ENCODE measurements around the gene GREM2.

The GREM2 gene

DNA sequence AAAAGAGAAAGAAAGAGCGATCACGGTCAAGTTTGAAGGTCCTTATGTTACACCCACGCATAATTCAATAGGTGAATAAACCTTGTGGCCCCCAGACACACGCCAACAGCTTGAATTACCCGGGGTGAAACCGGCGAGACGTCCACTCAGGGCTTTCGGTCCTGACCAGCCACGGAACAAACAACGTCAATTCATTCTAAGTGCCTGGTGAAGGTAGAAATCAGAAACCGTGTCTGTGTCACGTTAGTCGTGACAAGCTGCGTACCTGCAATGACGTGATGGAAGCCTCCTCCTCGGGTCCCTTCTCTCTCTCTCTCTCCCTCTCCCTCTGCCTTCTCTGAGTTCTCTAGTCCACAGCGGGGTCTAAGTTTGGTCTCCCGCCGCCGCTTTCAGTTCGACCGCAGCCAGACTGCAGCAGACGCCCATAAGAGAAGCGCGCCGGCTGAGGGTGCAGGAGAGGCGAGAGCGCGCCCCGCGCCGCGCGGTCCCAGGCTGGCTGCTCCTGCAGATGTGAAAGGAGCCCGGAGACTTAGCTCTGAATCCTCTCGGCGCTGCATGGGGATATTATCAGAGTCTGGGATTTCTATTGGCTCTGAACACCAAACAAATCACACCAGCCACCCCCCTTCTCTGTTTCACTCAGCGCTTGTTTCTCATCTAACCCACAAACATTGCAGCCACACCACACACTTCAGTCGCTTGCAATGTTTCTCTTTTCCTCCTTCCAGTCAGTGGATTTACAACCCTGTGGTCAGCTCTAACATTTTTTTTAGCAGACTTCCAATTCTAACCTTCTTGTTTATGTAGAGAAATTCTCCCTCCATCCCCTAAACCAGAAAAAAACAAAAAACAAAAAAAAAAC lies at the start of gene GREM2:
Gene GREM2 (minus strand): TSS at position 537 of the 862 bp plus-strand sequence. CDS start 118,680 bp downstream, outside the sequence.
- no peak for DNase-seq (ENCODE audit: low read depth, low spot score)

GRCh38 chr1:240658312-240658960 lies 46.5 kb upstream of the GREM2 start:
- DNase-seq (ENCODE audit: low read depth, low spot score): no peak

GRCh38 chr1:240656531-240656930 lies 44.6 kb upstream of the GREM2 start:
- DNase-seq (ENCODE audit: low read depth, low spot score): no peak

DNA sequence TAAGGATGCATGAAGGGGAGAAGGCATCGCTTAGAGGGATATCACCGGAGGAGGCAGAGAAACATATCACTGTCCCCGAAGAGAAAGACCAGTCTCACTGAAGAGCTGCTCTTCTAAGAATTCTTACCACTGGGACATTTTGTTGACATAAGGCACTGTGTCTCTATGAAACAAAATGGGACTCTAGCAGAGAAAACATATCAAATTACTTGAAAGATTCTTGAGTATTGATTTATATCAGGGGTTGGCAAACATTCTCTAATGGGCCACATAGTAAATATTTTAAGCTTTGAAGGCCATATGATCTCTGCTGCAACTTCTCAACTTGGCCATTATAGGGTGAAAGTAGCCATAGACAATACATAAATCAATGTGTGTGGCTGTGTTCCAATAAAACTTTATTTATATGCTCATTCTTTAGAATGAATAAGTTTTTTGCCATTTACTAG lies 41.0 kb upstream of the GREM2 start:
- no peak for DNase-seq (ENCODE audit: low read depth, low spot score)

DNA sequence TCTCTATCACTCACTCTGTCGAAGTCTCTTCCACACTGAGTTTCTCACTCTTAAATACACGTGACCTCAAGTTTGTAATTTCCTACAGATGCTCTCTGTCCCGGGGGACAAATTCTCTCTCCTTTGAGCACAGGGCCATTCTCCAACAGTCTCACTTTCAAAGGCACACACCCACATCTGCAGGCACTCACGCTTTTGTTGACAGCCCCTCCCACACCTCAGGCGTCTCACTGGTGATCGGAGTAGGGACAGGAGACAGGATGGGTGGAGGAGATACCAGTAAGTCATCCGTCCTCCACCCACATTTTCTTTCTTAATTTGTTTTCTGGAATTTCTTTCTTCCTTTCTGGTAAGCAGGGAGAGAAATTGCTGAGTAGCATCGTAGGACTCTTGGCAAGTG lies 40.6 kb upstream of the GREM2 start:
- no peak for DNase-seq (ENCODE audit: low read depth, low spot score)

DNA sequence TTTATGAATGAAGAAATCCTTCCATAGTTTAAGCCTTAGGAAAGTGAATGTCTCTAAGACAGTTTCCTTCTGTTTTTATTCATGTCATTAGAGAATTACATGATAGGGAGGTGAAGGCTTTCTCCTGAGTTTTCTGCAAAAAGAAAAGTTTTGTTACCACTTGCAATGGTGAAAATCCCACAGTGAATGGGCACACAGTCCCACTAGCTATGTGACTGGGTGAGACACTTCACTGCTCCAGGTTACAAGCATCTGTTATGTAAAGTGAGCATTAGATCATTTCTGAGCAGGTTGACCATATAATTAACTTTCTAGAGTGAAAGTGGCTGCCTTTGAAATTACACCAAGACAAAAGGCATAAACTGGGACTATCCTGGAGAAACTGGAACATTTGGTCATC lies 38.9 kb upstream of the GREM2 start:
- no peak for DNase-seq (ENCODE audit: low read depth, low spot score)

DNA sequence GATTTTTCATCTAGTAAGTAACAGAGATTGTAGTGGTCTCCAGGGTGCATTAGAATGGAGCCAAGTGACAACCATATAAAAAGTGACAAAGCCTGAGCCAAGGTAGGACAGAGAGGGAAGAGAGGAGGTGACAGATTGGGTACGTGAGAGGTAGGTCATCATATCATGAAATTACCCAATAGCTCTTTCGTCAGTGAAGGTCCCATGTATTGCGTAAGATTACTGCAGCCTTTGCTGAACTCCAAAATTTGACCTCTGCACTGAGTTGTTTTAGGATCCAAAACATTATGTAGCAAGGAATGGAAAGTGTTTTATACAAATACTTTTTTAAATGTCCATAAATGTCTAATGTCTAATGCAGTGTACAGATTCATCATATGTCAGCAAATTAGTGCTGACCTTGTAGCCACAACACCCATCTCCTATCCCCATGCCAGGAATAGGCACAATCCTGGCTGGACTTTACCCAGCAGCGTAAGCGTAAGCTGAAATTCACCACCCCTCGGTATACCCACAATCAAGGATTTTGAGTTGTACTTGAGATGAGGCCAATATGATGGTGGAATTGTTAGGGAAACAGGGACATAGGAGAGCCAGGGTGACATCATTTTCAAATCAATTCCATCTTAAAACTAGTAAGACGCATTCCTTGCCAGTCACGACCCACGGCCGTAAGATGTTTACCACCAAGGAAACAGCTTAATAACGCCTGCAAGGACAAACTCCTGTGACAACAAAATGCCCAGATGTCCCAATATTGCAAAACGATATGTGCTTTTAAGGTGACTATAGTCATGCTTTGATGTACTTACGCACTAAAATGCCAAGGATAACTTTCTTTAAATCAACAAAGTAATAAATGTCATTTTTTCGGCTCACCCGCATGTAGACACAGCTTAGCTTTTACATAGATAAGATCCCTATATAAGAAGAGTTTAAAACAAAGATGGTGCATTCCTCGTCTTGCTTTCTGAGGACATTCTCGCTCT lies 38.1 kb upstream of the GREM2 start:
- no peak for DNase-seq (ENCODE audit: low read depth, low spot score)

GRCh38 chr1:240646571-240647240 lies 34.8 kb upstream of the GREM2 start:
- DNase-seq (ENCODE audit: low read depth, low spot score): no peak

DNA sequence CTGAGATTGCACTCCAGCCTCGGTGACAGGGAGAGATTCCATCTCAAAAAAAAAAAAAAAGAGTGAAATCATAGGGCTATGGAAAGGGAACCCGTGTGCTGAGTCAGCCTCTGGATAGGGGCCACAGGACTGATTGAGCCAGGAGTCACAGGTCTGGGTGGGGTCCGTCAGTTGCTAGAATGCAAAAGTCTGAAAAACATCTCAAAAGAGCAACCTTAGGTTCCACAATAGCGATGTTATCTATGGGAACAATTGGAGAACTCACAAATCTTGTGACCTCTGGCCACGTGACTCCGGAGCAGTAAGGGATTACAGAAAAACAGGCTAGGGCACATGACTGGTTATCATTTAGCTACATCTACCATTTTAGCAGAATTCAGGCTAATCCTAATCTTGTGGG lies 32.8 kb upstream of the GREM2 start:
- DNase-seq (ENCODE audit: low read depth, low spot score): no peak

DNA sequence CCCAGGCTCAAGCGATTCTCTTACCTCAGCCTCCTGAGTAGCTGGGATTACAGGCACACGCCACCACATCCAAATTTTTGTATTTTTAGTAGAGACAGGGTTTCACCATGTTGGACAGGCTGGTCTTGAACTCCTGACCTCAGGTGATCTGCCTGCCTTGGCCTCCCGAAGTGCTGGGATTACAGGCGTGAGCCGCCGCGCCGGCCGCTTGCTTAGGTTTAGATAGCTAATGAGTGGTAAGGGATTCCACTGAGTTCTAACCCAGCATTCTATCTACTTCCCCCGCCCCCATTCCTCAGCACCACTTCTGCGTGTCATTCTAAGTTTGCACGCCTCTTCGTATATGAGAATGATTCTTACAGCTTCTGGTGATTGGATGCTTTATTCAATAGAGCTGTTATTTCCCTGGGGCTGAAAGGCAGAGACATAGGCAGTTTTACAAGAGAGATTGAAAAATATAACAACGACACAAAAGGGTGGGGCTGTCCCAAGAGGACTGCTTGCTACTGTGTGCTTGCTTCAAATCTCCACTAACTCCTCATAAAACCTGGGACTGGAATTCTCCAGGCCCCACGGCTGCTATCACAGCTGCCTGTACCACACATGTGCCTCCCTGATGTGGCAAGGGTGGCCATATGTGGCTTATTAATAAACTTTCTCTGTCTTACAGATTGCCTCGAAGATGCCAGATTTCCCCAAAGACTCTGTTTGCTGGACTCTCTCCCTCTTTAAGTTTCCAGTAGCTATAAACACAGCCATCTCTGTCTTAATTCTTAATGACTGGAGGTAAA lies 23.7 kb upstream of the GREM2 start:
- no peak for DNase-seq (ENCODE audit: low read depth, low spot score)

DNA sequence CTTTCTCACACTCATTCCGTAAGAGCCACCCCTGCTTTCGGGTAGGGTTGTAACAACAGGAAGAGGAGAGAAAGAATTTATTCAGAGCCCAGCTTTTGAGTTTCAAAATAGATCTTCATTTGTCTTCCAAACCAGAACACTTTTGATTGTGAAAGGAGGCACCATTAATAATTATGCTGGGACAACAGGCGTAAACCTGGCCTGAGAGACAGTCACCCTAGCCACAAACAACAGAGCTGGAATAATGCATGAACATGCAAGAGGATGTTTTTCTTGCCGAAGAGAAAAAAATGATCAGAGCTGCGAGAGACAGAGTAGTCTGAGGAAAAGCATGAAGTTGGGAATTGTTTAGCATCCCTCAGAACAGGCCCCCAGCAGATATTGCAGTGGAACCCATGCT lies 18.5 kb upstream of the GREM2 start:
- no peak for DNase-seq (ENCODE audit: low read depth, low spot score)

- no peak for DNase-seq (ENCODE audit: low read depth, low spot score)
These were observed 9.3 kb upstream of the GREM2 start for GRCh38 chr1:240621249-240621648.

GRCh38 chr1:240619906-240620621 lies 8.1 kb upstream of the GREM2 start:
- DNase-seq (ENCODE audit: low read depth, low spot score): no peak

GRCh38 chr1:240619357-240619756 lies 7.4 kb upstream of the GREM2 start:
- DNase-seq (ENCODE audit: low read depth, low spot score): no peak

DNA sequence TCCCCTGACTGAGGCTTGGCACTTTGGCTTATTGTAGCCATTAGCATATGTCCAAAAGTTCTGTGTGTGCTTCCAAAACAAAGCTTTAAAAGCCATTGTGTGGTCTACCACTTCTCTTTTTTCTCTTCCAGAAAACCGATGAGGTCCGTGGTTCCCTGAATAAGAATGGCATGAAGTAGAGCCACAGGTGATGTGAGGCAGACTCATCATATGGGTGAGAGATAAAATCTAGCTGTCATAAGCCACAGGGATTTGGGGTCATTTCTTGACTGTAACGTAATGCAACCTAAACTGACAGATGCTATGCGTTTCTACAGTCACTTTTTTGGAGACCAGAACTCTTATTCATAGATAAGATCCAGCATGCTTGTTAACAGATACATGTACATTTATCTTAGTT lies 7.0 kb upstream of the GREM2 start:
- no peak for DNase-seq (ENCODE audit: low read depth, low spot score)

- no peak for DNase-seq (ENCODE audit: low read depth, low spot score)
These were observed 4.1 kb upstream of the GREM2 start for GRCh38 chr1:240616018-240616417.

GRCh38 chr1:240613356-240614142 lies 1.6 kb upstream of the GREM2 start:
- DNase-seq (ENCODE audit: low read depth, low spot score): no peak

- no peak for DNase-seq (ENCODE audit: low read depth, low spot score)
These were observed 856 bp upstream of the GREM2 start for GRCh38 chr1:240612811-240613210.

DNA sequence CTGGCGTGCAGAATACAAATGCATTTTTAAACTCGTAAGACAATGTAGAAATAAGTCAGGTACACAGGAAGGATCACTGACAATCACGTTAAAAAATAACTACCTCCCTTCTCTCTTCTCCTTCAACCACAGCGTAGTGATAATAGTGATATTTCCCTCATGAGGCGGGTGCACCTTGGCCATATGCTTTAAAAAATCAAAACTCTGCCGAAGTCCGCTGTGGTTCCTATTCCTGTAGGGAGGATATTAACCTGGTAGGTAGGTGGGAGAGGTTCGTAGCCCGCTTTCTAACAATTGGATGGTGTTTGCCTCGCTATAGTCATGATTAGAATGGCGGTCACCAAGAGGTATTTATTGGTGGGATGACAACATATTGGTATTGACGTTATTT lies 732 bp downstream of the GREM2 start:
- DNase-seq (ENCODE audit: low read depth, low spot score): no peak
